HG03025 (cell line): ENCODE results near the gene MYH3.
A peak's percentile ranks its signal among the peaks of the same experiment; 100 is the strongest.
"Not testable (repeated sequence)": the region's sequence is repeated elsewhere in the genome, so short reads cannot be mapped to it uniquely, and the experiment has no call there.

Source experiments
- ATAC-seq: cut with Tn5 transposase; IDR thresholded peaks from one replicate; pipeline ENCODE4 v1.9.1; 2021; ENCODE audit warnings: mild to moderate bottlenecking, moderate library complexity; ENCODE audit not compliant: unreplicated experiment, low FRiP score

Gene MYH3

GRCh38 chr17:10657148-10657547 is at the start of gene MYH3:
MYH3 (minus strand) TSS chr17:10657309; CDS start chr17:10655064, 2,245 bp downstream.
- no peak for ATAC-seq

GRCh38 chr17:10705727-10706126 is 48.6 kb upstream of the MYH3 start:
- no peak for ATAC-seq

GRCh38 chr17:10702574-10702973 is 45.5 kb upstream of the MYH3 start:
- ATAC-seq, result no peak

GRCh38 chr17:10699856-10700255 is 42.7 kb upstream of the MYH3 start:
- ATAC-seq, result no peak

- ATAC-seq, result no peak
Measured at GRCh38 chr17:10698096-10698818, 41.1 kb upstream of the MYH3 start.

- ATAC-seq, result peak; percentile 93
Measured at GRCh38 chr17:10697092-10698081, 40.3 kb upstream of the MYH3 start, which contains the start of the genes ADPRM and SCO1. ADPRM (plus strand) TSS chr17:10697594; CDS start chr17:10704927, 7,333 bp downstream. SCO1 (minus strand) TSS chr17:10697533; CDS start chr17:10697507, 26 bp downstream.

- not testable (repeated sequence) for ATAC-seq
Measured at GRCh38 chr17:10695875-10696407, 38.8 kb upstream of the MYH3 start.

- ATAC-seq, result no peak
Measured at GRCh38 chr17:10687499-10687898, 30.4 kb upstream of the MYH3 start.

GRCh38 chr17:10683853-10684252 is 26.7 kb upstream of the MYH3 start:
- ATAC-seq, result no peak

GRCh38 chr17:10681866-10682446 is 24.8 kb upstream of the MYH3 start:
- ATAC-seq, result no peak

GRCh38 chr17:10674704-10675103 is 17.6 kb upstream of the MYH3 start:
- no peak for ATAC-seq

GRCh38 chr17:10673312-10673711 is 16.2 kb upstream of the MYH3 start:
- no peak for ATAC-seq

GRCh38 chr17:10668775-10669174 is 11.7 kb upstream of the MYH3 start:
- no peak for ATAC-seq

- ATAC-seq, result no peak
Measured at GRCh38 chr17:10666906-10667305, 9.8 kb upstream of the MYH3 start.

GRCh38 chr17:10664571-10664970 is 7.5 kb upstream of the MYH3 start:
- no peak for ATAC-seq

GRCh38 chr17:10663231-10663630 is 6.1 kb upstream of the MYH3 start:
- ATAC-seq, result no peak

GRCh38 chr17:10661437-10661836 is 4.3 kb upstream of the MYH3 start:
- no peak for ATAC-seq

GRCh38 chr17:10657879-10658278 is 770 bp upstream of the MYH3 start:
- no peak for ATAC-seq

GRCh38 chr17:10653987-10654386 is 3.1 kb downstream of the MYH3 start:
- no peak for ATAC-seq

- no peak for ATAC-seq
Measured at GRCh38 chr17:10652984-10653659, 4.0 kb downstream of the MYH3 start.
